Esophagus muscularis mucosa (tissue), 4 donors: ENCODE measurements around the gene ASPRV1.

Experiments used
- CTCF ChIP-seq, 3 experiments: fragments of 200-600 bp in 2 of 3; fragments of 450-650 bp in 1 of 3; sonication (generic) in 2 of 3; IDR thresholded peaks; one replicate each; pipeline ENCODE4 v1.5.1; 2017 to 2019; ENCODE audit warnings: antibody characterized with exemption in 3 of 3, mild to moderate bottlenecking in 2 of 3, moderate library complexity in 1 of 3
- EP300 ChIP-seq: sonication (generic); formaldehyde crosslinking; IDR thresholded peaks from one replicate; pipeline ENCODE4 v1.6.1; 2017; ENCODE audit warnings: antibody characterized with exemption
- POLR2AphosphoS5 ChIP-seq, 2 donors: sonication (generic); formaldehyde crosslinking; IDR thresholded peaks; one replicate each; pipeline ENCODE4 v1.6.1; 2017; ENCODE audit warnings: antibody characterized with exemption in 2 of 2

- TF ChIP-seq CTCF (IDR thresholded peaks at IDR 0.05) (no peak), EP300 (no peak), POLR2AphosphoS5 (IDR thresholded peaks at IDR 0.05) (no peak)
Measured at GRCh38 chr2:69932596-69932922, 28.9 kb downstream of the ASPRV1 start.
